ENCODE data around the gene MPHOSPH10. TPM values are rescaled to one million over a fixed set of nuclear protein-coding genes. Genes with fewer than 3 reads are reported as not detected.

The MPHOSPH10 gene
- polyA plus RNA-seq, 1 of the 3 experiments (the other 2 are of a cell fraction): 8.7 TPM

- peaks cover 6 to 10% of the 10 kb centered on the region in 2 experiments for H3K36me3 ChIP-seq (replicated peaks in 1 of 2; ENCODE audit: control insufficient read depth in 1 of 2, insufficient read depth in 2 of 2, low read length in 1 of 2)
- H3K79me2 ChIP-seq (ENCODE audit: insufficient read depth): peaks cover 39% of the 10 kb centered on the region
- H3K9me3 ChIP-seq: no peaks in the 10 kb centered on the region
- WGBS (ENCODE audit: low lambda C conversion rate): 96% methylated on average over 7 of the region's 7 CpGs
- H2AFZ ChIP-seq (ENCODE audit: low read depth): no peak overlapping the region
- no peaks in the 10 kb centered on the region for H4K20me1 ChIP-seq (ENCODE audit: insufficient read depth)
- no peak overlapping the region for H3K4me3 ChIP-seq (ENCODE audit: low read depth in 2 of 2, low read length in 1 of 2)
- DNase-seq: no peak
- ChIA-PET CTCF (interaction anchor here (1.7 kb wide), 1 partner anchor 25 kb away, joined by 6 read pairs; no protein-coding TSS in a partner anchor), POLR2A (no interaction called here)
- H3K9ac ChIP-seq: no peak overlapping the region
- H3K27ac ChIP-seq (ENCODE audit: low read depth in 2 of 2, low read length in 1 of 2): no peak overlapping the region
- no peaks in the 10 kb centered on the region for H3K9me2 ChIP-seq
- TF ChIP-seq SMC3 (IDR thresholded peaks at IDR 0.05; ENCODE audit: low read depth, low read length) (no peak), TAF1 (IDR thresholded peaks at IDR 0.05; ENCODE audit: borderline replicate concordance, low read depth, low read length) (no peak), MAX (IDR thresholded peaks at IDR 0.05; ENCODE audit: low read depth) (no peak), POLR2AphosphoS5 (IDR thresholded peaks at IDR 0.05; ENCODE audit: low read depth, low read length) (no peak), MXI1 (IDR thresholded peaks at IDR 0.05; ENCODE audit: low read depth, low read length) (no peak), ZBTB33 (IDR thresholded peaks at IDR 0.05; ENCODE audit: borderline replicate concordance, low read depth) (no peak), USF1 (IDR thresholded peaks at IDR 0.05; ENCODE audit: borderline replicate concordance, low read depth) (no peak), FOXM1 (IDR thresholded peaks at IDR 0.05; ENCODE audit: low read depth) (no peak)
- no peaks in the 10 kb centered on the region for H3K27me3 ChIP-seq (ENCODE audit: insufficient read depth)
- peaks cover 6% of the 10 kb centered on the region for H3F3A ChIP-seq (replicated peaks; ENCODE audit: insufficient read depth)
- no peak overlapping the region for H3K4me2 ChIP-seq
- H3K4me1 ChIP-seq (ENCODE audit: control insufficient read depth in 1 of 2, insufficient read depth in 2 of 2, low read depth in 1 of 2, low read length in 1 of 2): peaks cover 0 to 2% of the 10 kb centered on the region in 2 experiments; a peak in 1 of 4 replicates
Observed at GRCh38 chr2:71125506-71126294, 4.7 kb upstream of the MPHOSPH10 start.

GRCh38 chr2:71126957-71127356 lies 3.5 kb upstream of the MPHOSPH10 start:
- TF ChIP-seq USF1 (IDR thresholded peaks at IDR 0.05; ENCODE audit: borderline replicate concordance, low read depth) (no peak), NRF1 (IDR thresholded peaks at IDR 0.05; ENCODE audit: low read depth, low read length) (no peak), CHD2 (IDR thresholded peaks at IDR 0.05; ENCODE audit: low read length, partially characterized antibody) (no peak), FOXJ3 (CRISPR knock-in tag; IDR thresholded peaks at IDR 0.05) (no peak), POLR2AphosphoS5 (IDR thresholded peaks at IDR 0.05; ENCODE audit: low read depth, low read length) (no peak), SMC3 (IDR thresholded peaks at IDR 0.05; ENCODE audit: low read depth, low read length) (no peak), JUND (IDR thresholded peaks at IDR 0.05) (no peak), ELF1 (IDR thresholded peaks at IDR 0.05) (no peak), RCOR1 (IDR thresholded peaks at IDR 0.05; ENCODE audit: low read length) (no peak), FOXM1 (IDR thresholded peaks at IDR 0.05; ENCODE audit: low read depth) (no peak), MAX (IDR thresholded peaks at IDR 0.05; ENCODE audit: low read depth) (no peak), GABPA (IDR thresholded peaks at IDR 0.05; ENCODE audit: low read depth) (no peak), TAF1 (IDR thresholded peaks at IDR 0.05; ENCODE audit: borderline replicate concordance, low read depth, low read length) (no peak), EZH2phosphoT487 (IDR thresholded peaks at IDR 0.05; ENCODE audit: borderline replicate concordance, low read depth) (no peak), PBX3 (IDR thresholded peaks at IDR 0.05) (no peak), IRF3 (IDR thresholded peaks at IDR 0.05; ENCODE audit: low read depth, low read length) (no peak), TCF12 (IDR thresholded peaks at IDR 0.05) (no peak), MXI1 (IDR thresholded peaks at IDR 0.05; ENCODE audit: low read depth, low read length) (no peak)
- ChIA-PET CTCF (interaction anchor here (1.7 kb wide), 1 partner anchor 26 kb away, joined by 6 read pairs; no protein-coding TSS in a partner anchor), POLR2A (no interaction called here)
- Histone ChIP-seq H3K4me2 (no peak overlapping the region), H4K20me1 (ENCODE audit: insufficient read depth) (peaks cover 1% of the 10 kb centered on the region), H3K36me3 (replicated peaks in 1 of 2; ENCODE audit: control insufficient read depth in 1 of 2, insufficient read depth in 2 of 2, low read length in 1 of 2) (peaks cover 6 to 10% of the 10 kb centered on the region in 2 experiments), H3K4me1 (ENCODE audit: control insufficient read depth in 1 of 2, insufficient read depth in 2 of 2, low read depth in 1 of 2, low read length in 1 of 2) (peaks cover under 1 to 7% of the 10 kb centered on the region in 2 experiments; a peak in 2 of 4 replicates), H3K27me3 (ENCODE audit: insufficient read depth) (no peaks in the 10 kb centered on the region), H3K9ac (no peak overlapping the region), H2AFZ (ENCODE audit: low read depth) (no peak overlapping the region), H3K9me2 (no peaks in the 10 kb centered on the region), H3K27ac (ENCODE audit: low read depth in 2 of 2, low read length in 1 of 2) (no peak overlapping the region), H3K4me3 (ENCODE audit: low read depth in 2 of 2, low read length in 1 of 2) (no peak overlapping the region), H3K9me3 (no peaks in the 10 kb centered on the region), H3K79me2 (ENCODE audit: insufficient read depth) (peaks cover 51% of the 10 kb centered on the region), H3F3A (replicated peaks; ENCODE audit: insufficient read depth) (peaks cover 6% of the 10 kb centered on the region)
- 72% methylated on average over 3 of the region's 3 CpGs for WGBS (ENCODE audit: low lambda C conversion rate)
- no peak for DNase-seq

Data from SK-N-SH (cell line).